Neutrophil (primary cell): ENCODE data around the gene ANK3.

Experiments
- H3K27ac ChIP-seq: fragments of 200-600 bp; sonication (generic); 2 replicates; pipeline ENCODE4 v1.5.1; 2016; ENCODE audit warnings: mild to moderate bottlenecking, moderate library complexity
- H3K27me3 ChIP-seq: fragments of 200-600 bp; sonication (generic); 2 replicates; pipeline ENCODE4 v1.6.0; 2016; ENCODE audit warnings: mild to moderate bottlenecking
- H3K36me3 ChIP-seq: fragments of 200-600 bp; sonication (generic); 2 replicates; pipeline ENCODE4 v1.5.1; 2017
- H3K4me1 ChIP-seq, 2 experiments: fragments of 200-600 bp in 1 of 2; sonication (generic) in 1 of 2; 1 replicate in 1 of 2; 2 replicates in 1 of 2; pipeline versions ENCODE4 v1.5.1 to v1.6.1; 2013 to 2016; ENCODE audit warnings: low read depth in 1 of 2, low read length in 1 of 2, mild to moderate bottlenecking in 1 of 2, moderate library complexity in 1 of 2; ENCODE audit not compliant: control insufficient read depth in 1 of 2, insufficient read depth in 1 of 2
- H3K4me3 ChIP-seq, 2 experiments: fragments of 200-600 bp in 1 of 2; sonication (generic) in 1 of 2; 1 replicate in 1 of 2; 2 replicates in 1 of 2; pipeline ENCODE4 v1.5.1; 2013 to 2016; ENCODE audit warnings: low read depth in 1 of 2, low read length in 1 of 2, mild to moderate bottlenecking in 1 of 2, moderate library complexity in 1 of 2
- H3K9me3 ChIP-seq: fragments of 200-600 bp; sonication (generic); 2 replicates; pipeline ENCODE4 v1.5.1; 2016
- CTCF ChIP-seq: fragments of 200-600 bp; sonication (generic); IDR thresholded peaks from 2 replicates; pipeline ENCODE4 v1.5.1; 2016; ENCODE audit warnings: antibody characterized with exemption

ANK3 gene

GRCh38 chr10:60235001-60235400, 154.7 kb downstream of the ANK3 start:
- H3K27me3 ChIP-seq, result no peaks in the 10 kb centered on the region
- no peak overlapping the region for H3K4me3 ChIP-seq
- H3K4me1 ChIP-seq, result peaks cover 0 to 4% of the 10 kb centered on the region in 2 experiments
- H3K27ac ChIP-seq, result no peak overlapping the region
- TF ChIP-seq CTCF, result no peak
- no peaks in the 10 kb centered on the region for H3K36me3 ChIP-seq
- no peaks in the 10 kb centered on the region for H3K9me3 ChIP-seq

GRCh38 chr10:60234551-60234950, 155.1 kb downstream of the ANK3 start:
- H3K4me1 ChIP-seq, result peaks cover 0 to 4% of the 10 kb centered on the region in 2 experiments
- H3K27ac ChIP-seq, result no peak overlapping the region
- H3K36me3 ChIP-seq, result no peaks in the 10 kb centered on the region
- TF ChIP-seq CTCF, result no peak
- no peaks in the 10 kb centered on the region for H3K9me3 ChIP-seq
- H3K4me3 ChIP-seq, result no peak overlapping the region
- no peaks in the 10 kb centered on the region for H3K27me3 ChIP-seq

- no peaks in the 10 kb centered on the region for H3K4me1 ChIP-seq
- H3K9me3 ChIP-seq, result no peaks in the 10 kb centered on the region
- H3K4me3 ChIP-seq, result no peak overlapping the region
- no peak for TF ChIP-seq CTCF
- H3K27me3 ChIP-seq, result no peaks in the 10 kb centered on the region
- H3K36me3 ChIP-seq, result no peaks in the 10 kb centered on the region
- H3K27ac ChIP-seq, result no peak overlapping the region
Measured at GRCh38 chr10:60230892-60231291, 158.8 kb downstream of the ANK3 start.

- no peak overlapping the region for H3K4me3 ChIP-seq
- no peaks in the 10 kb centered on the region for H3K27me3 ChIP-seq
- no peaks in the 10 kb centered on the region for H3K4me1 ChIP-seq
- no peak overlapping the region for H3K27ac ChIP-seq
- TF ChIP-seq CTCF, result no peak
- no peaks in the 10 kb centered on the region for H3K36me3 ChIP-seq
- no peaks in the 10 kb centered on the region for H3K9me3 ChIP-seq
Measured at GRCh38 chr10:60224066-60224705, 165.5 kb downstream of the ANK3 start.

- Histone ChIP-seq H3K9me3 (no peaks in the 10 kb centered on the region), H3K27me3 (no peaks in the 10 kb centered on the region), H3K27ac (no peak overlapping the region), H3K4me3 (no peak overlapping the region), H3K4me1 (no peaks in the 10 kb centered on the region), H3K36me3 (no peaks in the 10 kb centered on the region)
- TF ChIP-seq CTCF, result no peak
Measured at GRCh38 chr10:60222047-60222446, 167.6 kb downstream of the ANK3 start.

- Histone ChIP-seq H3K27ac (no peak overlapping the region), H3K27me3 (no peaks in the 10 kb centered on the region), H3K4me1 (no peaks in the 10 kb centered on the region), H3K36me3 (no peaks in the 10 kb centered on the region), H3K4me3 (no peak overlapping the region), H3K9me3 (no peaks in the 10 kb centered on the region)
- TF ChIP-seq CTCF, result no peak
Measured at GRCh38 chr10:60212195-60212594, 177.5 kb downstream of the ANK3 start.
